ENCODE results near the gene SLC36A2. TPM values are rescaled to one million over a fixed set of nuclear protein-coding genes. Genes with fewer than 3 reads are reported as not detected.
"Not testable (repeated sequence)": the region's sequence is repeated elsewhere in the genome, so short reads cannot be mapped to it uniquely, and the experiment has no call there.

The SLC36A2 gene
- total RNA-seq: under 0.01 TPM

DNA sequence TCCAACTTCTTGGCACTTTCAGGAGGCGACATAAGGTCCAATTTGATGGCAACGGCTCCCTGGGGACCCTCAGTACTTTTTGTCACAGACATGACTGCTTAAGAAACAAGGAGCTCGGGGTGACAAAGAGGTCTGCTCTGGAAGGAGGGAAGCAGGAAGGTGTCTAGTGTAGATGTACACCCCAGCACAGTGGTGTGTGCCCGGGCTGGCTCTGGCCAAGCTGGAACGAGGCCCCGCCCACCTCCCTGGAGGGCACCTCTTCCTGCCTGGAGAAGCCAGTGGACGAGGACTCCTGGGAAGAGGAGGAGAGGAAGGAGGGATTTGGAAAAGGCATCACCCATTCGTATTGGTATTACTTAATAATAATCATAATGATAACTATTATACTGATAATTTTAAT, at the start of gene SLC36A2:
SLC36A2 (minus strand) TSS at position 191 of the 400 bp plus-strand sequence; CDS start at position 92, 99 bp downstream.
- Histone ChIP-seq H3K27me3 (ENCODE audit: control insufficient read depth in 3 of 3, insufficient read depth in 3 of 3, low read length in 3 of 3) (no peaks in the 10 kb centered on the region), H3K9ac (ENCODE audit: low read depth in 1 of 3, low read length in 3 of 3) (peak within 1 kb of the TSS; percentile 82 to 86 (median 86)), H3K4me3 (ENCODE audit: low read length in 3 of 3) (peak within 1 kb of the TSS; percentile 78 to 91 (median 84))

DNA sequence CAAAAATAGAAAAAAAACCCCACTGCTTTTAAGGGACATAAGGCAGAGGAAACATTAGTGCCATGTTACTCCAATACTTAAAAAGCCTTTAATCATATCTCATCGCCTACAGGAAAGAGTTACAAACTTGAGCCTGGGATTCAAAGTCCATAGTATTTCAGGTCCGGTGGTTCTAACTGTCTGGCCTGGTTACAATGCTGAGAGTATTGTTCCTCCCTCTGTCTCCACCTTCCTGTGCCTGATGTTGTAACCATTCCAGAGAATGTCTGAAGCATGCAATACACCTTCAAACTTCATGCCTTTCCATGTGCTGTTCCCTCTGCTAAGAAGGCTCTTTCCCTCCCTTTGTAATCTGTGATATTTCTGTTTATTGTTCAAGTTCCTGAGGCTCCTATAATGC, 41.6 kb upstream of the SLC36A2 start:
- Histone ChIP-seq H3K9me3 (ENCODE audit: control insufficient read depth in 3 of 3, low read length in 3 of 3) (peaks cover 0 to 2% (median 0%) of the 10 kb centered on the region in 3 donors), H3K36me3 (ENCODE audit: control insufficient read depth in 3 of 3, insufficient read depth in 3 of 3, low read length in 3 of 3) (no peaks in the 10 kb centered on the region), H3K27me3 (ENCODE audit: control insufficient read depth in 3 of 3, insufficient read depth in 3 of 3, low read length in 3 of 3) (no peaks in the 10 kb centered on the region), H3K4me3 (ENCODE audit: low read length in 3 of 3) (no peak overlapping the region), H3K4me1 (ENCODE audit: control insufficient read depth in 3 of 3, insufficient read depth in 3 of 3, low read length in 3 of 3) (peaks cover 0 to 11% (median 3%) of the 10 kb centered on the region in 3 donors), H3K27ac (ENCODE audit: low read depth, low read length) (no peak overlapping the region), H3K9ac (ENCODE audit: low read depth in 1 of 3, low read length in 3 of 3) (no peak overlapping the region)

More for the DNA sequence above, at the start of gene SLC36A2:
- Histone ChIP-seq H3K9me3 (ENCODE audit: control insufficient read depth in 3 of 3, low read length in 3 of 3) (no peaks in the 10 kb centered on the region), H3K27ac (ENCODE audit: low read depth, low read length) (peak within 1 kb of the TSS; percentile 93), H3K4me1 (ENCODE audit: control insufficient read depth in 3 of 3, insufficient read depth in 3 of 3, low read length in 3 of 3) (peaks cover 26 to 43% (median 28%) of the 10 kb centered on the region in 3 donors), H3K36me3 (ENCODE audit: control insufficient read depth in 3 of 3, insufficient read depth in 3 of 3, low read length in 3 of 3) (peaks cover 11 to 19% (median 18%) of the 10 kb centered on the region in 3 donors)

DNA sequence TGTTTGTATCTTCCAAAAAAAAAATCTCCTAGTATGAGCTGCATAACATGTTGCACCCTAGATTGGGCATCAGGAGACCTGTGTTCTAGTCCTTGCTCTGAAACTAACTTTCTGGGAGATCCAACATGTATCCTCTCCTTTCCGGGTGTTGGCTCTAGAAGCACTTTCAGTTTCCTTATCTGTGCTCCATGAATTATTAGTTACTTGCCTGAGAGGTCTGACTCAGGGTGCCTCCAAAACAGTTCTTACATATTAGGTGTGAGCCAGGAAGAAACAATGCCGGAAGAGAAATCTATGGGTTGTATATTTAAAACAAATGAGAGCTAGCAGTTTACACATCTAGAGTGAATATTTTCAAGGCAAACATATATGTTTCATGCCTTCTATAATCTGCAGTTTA, 36.7 kb upstream of the SLC36A2 start:
- H3K4me3 ChIP-seq (ENCODE audit: low read length in 3 of 3): peak overlapping the region in 1 of 3 donors; percentile 16

DNA sequence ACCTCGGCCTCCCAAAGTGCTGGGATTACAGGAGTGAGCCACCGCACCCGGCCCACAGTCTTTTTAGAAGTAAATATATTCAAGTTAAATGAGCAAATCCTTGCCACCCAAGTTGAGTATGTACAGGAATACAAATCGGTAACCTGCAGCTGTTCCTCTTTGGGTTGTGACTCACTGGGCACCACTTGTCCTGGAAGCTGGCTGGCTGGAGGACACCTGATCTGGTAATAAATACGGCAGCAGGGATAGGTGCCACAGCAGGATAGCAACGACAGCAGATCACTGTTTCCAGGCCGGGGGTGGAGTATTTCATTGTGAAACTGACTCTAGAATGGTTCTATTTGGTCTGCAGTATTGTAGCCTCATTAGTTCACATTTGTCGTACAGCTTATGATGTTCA, 35.7 kb upstream of the SLC36A2 start:
- Histone ChIP-seq H3K4me1 (ENCODE audit: control insufficient read depth in 3 of 3, insufficient read depth in 3 of 3, low read length in 3 of 3) (peaks cover 9 to 27% (median 15%) of the 10 kb centered on the region in 3 donors), H3K27ac (ENCODE audit: low read depth, low read length) (peak overlapping the region; percentile 93), H3K36me3 (ENCODE audit: control insufficient read depth in 3 of 3, insufficient read depth in 3 of 3, low read length in 3 of 3) (no peaks in the 10 kb centered on the region), H3K27me3 (ENCODE audit: control insufficient read depth in 3 of 3, insufficient read depth in 3 of 3, low read length in 3 of 3) (no peaks in the 10 kb centered on the region), H3K9me3 (ENCODE audit: control insufficient read depth in 3 of 3, low read length in 3 of 3) (peaks cover 0 to 2% (median 0%) of the 10 kb centered on the region in 3 donors), H3K9ac (ENCODE audit: low read depth in 1 of 3, low read length in 3 of 3) (peak overlapping the region; percentile 40 to 47 (median 41)), H3K4me3 (ENCODE audit: low read length in 3 of 3) (peak overlapping the region in 1 of 3 donors; percentile 8)

More for the DNA sequence above, 36.7 kb upstream of the SLC36A2 start:
- no peaks in the 10 kb centered on the region for H3K36me3 ChIP-seq (ENCODE audit: control insufficient read depth in 3 of 3, insufficient read depth in 3 of 3, low read length in 3 of 3)
- H3K4me1 ChIP-seq (ENCODE audit: control insufficient read depth in 3 of 3, insufficient read depth in 3 of 3, low read length in 3 of 3): peaks cover 9 to 22% (median 13%) of the 10 kb centered on the region in 3 donors
- peak overlapping the region; percentile 93 for H3K27ac ChIP-seq (ENCODE audit: low read depth, low read length)
- peaks cover 0 to 2% (median 0%) of the 10 kb centered on the region in 3 donors for H3K9me3 ChIP-seq (ENCODE audit: control insufficient read depth in 3 of 3, low read length in 3 of 3)
- no peaks in the 10 kb centered on the region for H3K27me3 ChIP-seq (ENCODE audit: control insufficient read depth in 3 of 3, insufficient read depth in 3 of 3, low read length in 3 of 3)
- H3K9ac ChIP-seq (ENCODE audit: low read depth in 1 of 3, low read length in 3 of 3): peak overlapping the region in 2 of 3 donors; percentile 1 to 2

DNA sequence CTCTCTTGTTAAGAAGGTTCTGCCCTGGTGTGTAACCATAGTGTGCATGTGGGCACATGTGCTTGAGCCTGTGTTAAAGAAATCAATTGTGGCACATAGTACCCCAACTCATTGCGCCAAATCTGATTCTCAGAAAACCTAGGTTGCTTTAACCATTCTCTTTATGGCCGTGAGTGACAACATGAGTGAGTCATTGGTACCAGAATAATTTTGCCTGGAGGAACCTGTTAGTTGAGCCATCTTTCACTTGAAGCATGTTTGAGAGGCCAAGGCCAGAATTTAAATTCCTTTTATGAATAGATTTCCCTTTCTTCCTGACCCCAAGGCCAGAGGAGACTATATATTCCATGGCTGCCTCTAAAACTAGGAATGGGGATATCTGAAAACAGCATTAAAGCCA, 35.2 kb upstream of the SLC36A2 start:
- H3K4me3 ChIP-seq (ENCODE audit: low read length in 3 of 3): peak overlapping the region in 1 of 3 donors; percentile 8
- H3K27ac ChIP-seq (ENCODE audit: low read depth, low read length): peak overlapping the region; percentile 93

DNA sequence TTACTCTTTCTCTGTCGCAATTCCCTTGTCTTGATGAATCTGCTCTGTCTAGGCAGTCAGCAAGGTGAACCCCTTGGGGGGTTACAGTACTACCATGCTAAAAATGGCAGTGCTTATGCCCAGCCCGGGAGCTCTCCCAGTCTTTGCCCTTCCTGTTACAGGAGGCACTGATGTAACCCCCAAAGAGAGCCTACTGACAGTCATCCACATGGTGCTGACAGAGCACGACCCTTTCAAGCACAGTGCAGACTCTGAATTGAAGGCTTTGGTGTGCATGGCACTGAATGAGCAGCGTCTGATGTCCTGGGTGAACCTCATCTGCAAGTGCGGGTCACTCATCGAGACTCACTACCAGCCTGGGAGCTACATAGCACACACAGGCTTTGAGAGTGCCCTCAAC, 34.5 kb upstream of the SLC36A2 start:
- Histone ChIP-seq H3K27me3 (ENCODE audit: control insufficient read depth in 3 of 3, insufficient read depth in 3 of 3, low read length in 3 of 3) (no peaks in the 10 kb centered on the region), H3K9ac (ENCODE audit: low read depth in 1 of 3, low read length in 3 of 3) (peak overlapping the region in 1 of 3 donors; percentile 47)

More for the DNA sequence above, 35.2 kb upstream of the SLC36A2 start:
- Histone ChIP-seq H3K36me3 (ENCODE audit: control insufficient read depth in 3 of 3, insufficient read depth in 3 of 3, low read length in 3 of 3) (no peaks in the 10 kb centered on the region), H3K4me1 (ENCODE audit: control insufficient read depth in 3 of 3, insufficient read depth in 3 of 3, low read length in 3 of 3) (peaks cover 9 to 27% (median 15%) of the 10 kb centered on the region in 3 donors), H3K9ac (ENCODE audit: low read depth in 1 of 3, low read length in 3 of 3) (peak overlapping the region; percentile 40 to 44 (median 41)), H3K27me3 (ENCODE audit: control insufficient read depth in 3 of 3, insufficient read depth in 3 of 3, low read length in 3 of 3) (no peaks in the 10 kb centered on the region), H3K9me3 (ENCODE audit: control insufficient read depth in 3 of 3, low read length in 3 of 3) (peaks cover 0 to 2% (median 0%) of the 10 kb centered on the region in 3 donors)

DNA sequence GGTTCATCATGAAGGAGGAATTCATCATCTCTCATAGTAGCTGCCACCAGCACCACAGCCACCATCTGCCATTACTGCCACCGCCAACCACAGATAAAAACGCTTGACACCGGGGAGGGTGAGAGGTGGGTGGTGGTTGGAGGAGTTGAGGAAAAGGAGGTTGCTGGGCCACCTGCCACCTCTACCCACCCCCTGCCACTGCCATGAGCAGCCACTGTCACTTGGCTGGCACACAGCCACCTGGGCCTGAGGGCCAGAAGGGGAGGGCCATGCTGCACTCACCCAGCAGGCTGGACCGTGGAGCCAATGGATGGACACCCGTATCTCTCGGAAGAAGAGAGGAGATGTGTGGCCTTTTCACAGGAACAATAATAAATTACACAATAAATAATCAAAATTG, 31.3 kb upstream of the SLC36A2 start:
- H3K4me1 ChIP-seq (ENCODE audit: control insufficient read depth in 3 of 3, insufficient read depth in 3 of 3, low read length in 3 of 3): peaks cover 6 to 15% (median 15%) of the 10 kb centered on the region in 3 donors
- no peaks in the 10 kb centered on the region for H3K36me3 ChIP-seq (ENCODE audit: control insufficient read depth in 3 of 3, insufficient read depth in 3 of 3, low read length in 3 of 3)
- H3K27ac ChIP-seq (ENCODE audit: low read depth, low read length): no peak overlapping the region
- H3K27me3 ChIP-seq (ENCODE audit: control insufficient read depth in 3 of 3, insufficient read depth in 3 of 3, low read length in 3 of 3): no peaks in the 10 kb centered on the region
- H3K9me3 ChIP-seq (ENCODE audit: control insufficient read depth in 3 of 3, low read length in 3 of 3): no peaks in the 10 kb centered on the region
- H3K4me3 ChIP-seq (ENCODE audit: low read length in 3 of 3): no peak overlapping the region
- H3K9ac ChIP-seq (ENCODE audit: low read depth in 1 of 3, low read length in 3 of 3): no peak overlapping the region

More for the DNA sequence above, 34.5 kb upstream of the SLC36A2 start:
- Histone ChIP-seq H3K27ac (ENCODE audit: low read depth, low read length) (peak overlapping the region; percentile 93), H3K36me3 (ENCODE audit: control insufficient read depth in 3 of 3, insufficient read depth in 3 of 3, low read length in 3 of 3) (no peaks in the 10 kb centered on the region), H3K4me1 (ENCODE audit: control insufficient read depth in 3 of 3, insufficient read depth in 3 of 3, low read length in 3 of 3) (peaks cover 9 to 27% (median 15%) of the 10 kb centered on the region in 3 donors), H3K4me3 (ENCODE audit: low read length in 3 of 3) (no peak overlapping the region), H3K9me3 (ENCODE audit: control insufficient read depth in 3 of 3, low read length in 3 of 3) (no peaks in the 10 kb centered on the region)

DNA sequence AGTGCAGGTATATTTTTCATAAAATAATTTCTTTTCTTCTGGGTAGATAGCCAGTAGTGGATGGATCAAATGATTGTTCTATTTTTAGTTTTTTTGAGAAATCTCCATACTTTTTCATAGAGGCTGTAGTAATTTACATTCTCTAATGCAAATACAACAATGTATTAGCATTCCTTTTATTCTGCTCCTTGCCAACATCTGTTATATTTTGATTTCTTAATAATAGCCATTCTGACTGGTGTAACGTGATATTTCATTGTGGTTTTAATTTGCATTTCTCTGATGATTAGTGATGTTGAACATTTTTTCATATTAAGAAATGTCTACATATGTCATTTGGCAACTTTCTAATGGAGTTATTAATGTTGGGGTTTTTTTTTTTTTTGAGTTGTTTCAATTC, 27.2 kb upstream of the SLC36A2 start:
- Histone ChIP-seq H3K27me3 (ENCODE audit: control insufficient read depth in 3 of 3, insufficient read depth in 3 of 3, low read length in 3 of 3) (no peaks in the 10 kb centered on the region), H3K4me3 (ENCODE audit: low read length in 3 of 3) (no peak overlapping the region), H3K9ac (ENCODE audit: low read depth in 1 of 3, low read length in 3 of 3) (no peak overlapping the region), H3K9me3 (ENCODE audit: control insufficient read depth in 3 of 3, low read length in 3 of 3) (no peaks in the 10 kb centered on the region), H3K4me1 (ENCODE audit: control insufficient read depth in 3 of 3, insufficient read depth in 3 of 3, low read length in 3 of 3) (peaks cover 0 to 5% (median 2%) of the 10 kb centered on the region in 3 donors), H3K36me3 (ENCODE audit: control insufficient read depth in 3 of 3, insufficient read depth in 3 of 3, low read length in 3 of 3) (no peaks in the 10 kb centered on the region), H3K27ac (ENCODE audit: low read depth, low read length) (no peak overlapping the region)

DNA sequence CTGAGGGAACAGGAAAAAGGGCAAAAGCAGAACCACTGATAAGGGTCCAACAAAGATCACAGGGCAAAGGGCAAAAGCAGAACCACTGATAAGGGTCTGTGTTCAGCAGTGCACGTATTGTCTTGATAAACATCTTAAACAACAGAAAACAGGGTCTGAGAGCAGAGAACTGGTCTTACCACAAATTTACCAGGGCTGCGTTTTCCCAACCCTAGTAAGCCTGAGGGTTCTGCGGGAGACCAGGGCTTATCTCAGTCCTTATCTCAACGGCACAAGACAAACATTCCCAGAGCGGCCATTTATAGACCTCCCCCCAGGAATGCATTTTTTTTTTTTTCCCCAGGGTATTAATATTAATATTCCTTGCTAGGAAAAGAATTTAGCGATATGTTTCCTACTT, 19.7 kb upstream of the SLC36A2 start:
- H3K4me1 ChIP-seq (ENCODE audit: control insufficient read depth in 3 of 3, insufficient read depth in 3 of 3, low read length in 3 of 3); H3K27ac ChIP-seq (ENCODE audit: low read depth, low read length); H3K9ac ChIP-seq (ENCODE audit: low read depth in 1 of 3, low read length in 3 of 3): not testable (repeated sequence)

DNA sequence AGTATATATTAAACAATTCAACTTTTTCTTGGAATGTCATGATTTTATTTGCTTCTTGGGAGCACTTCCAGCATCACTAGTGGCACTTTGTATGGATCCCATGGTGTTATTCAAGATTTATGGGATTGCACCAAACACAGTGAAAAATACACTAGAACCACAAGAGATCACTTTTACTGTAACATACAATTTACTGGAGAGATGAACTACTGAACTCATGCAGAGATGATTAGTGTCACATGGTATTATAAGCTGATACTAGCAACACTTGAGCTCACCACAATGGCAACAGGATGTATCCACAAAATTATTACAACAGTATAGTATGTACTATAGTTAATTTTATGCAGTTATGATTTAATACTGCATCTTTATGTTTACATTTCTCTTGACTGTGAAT, 16.3 kb upstream of the SLC36A2 start:
- Histone ChIP-seq H3K4me1 (ENCODE audit: control insufficient read depth in 3 of 3, insufficient read depth in 3 of 3, low read length in 3 of 3) (no peaks in the 10 kb centered on the region), H3K36me3 (ENCODE audit: control insufficient read depth in 3 of 3, insufficient read depth in 3 of 3, low read length in 3 of 3) (no peaks in the 10 kb centered on the region), H3K27me3 (ENCODE audit: control insufficient read depth in 3 of 3, insufficient read depth in 3 of 3, low read length in 3 of 3) (no peaks in the 10 kb centered on the region), H3K9ac (ENCODE audit: low read depth in 1 of 3, low read length in 3 of 3) (no peak overlapping the region), H3K4me3 (ENCODE audit: low read length in 3 of 3) (no peak overlapping the region), H3K9me3 (ENCODE audit: control insufficient read depth in 3 of 3, low read length in 3 of 3) (peaks cover 0 to 9% (median 0%) of the 10 kb centered on the region in 3 donors), H3K27ac (ENCODE audit: low read depth, low read length) (no peak overlapping the region)

More for the DNA sequence above, 19.7 kb upstream of the SLC36A2 start:
- H3K27me3 ChIP-seq (ENCODE audit: control insufficient read depth in 3 of 3, insufficient read depth in 3 of 3, low read length in 3 of 3); H3K9me3 ChIP-seq (ENCODE audit: control insufficient read depth in 3 of 3, low read length in 3 of 3); H3K4me3 ChIP-seq (ENCODE audit: low read length in 3 of 3); H3K36me3 ChIP-seq (ENCODE audit: control insufficient read depth in 3 of 3, insufficient read depth in 3 of 3, low read length in 3 of 3): not testable (repeated sequence)

Data from skeletal muscle tissue (tissue), 4 donors.